ENCODE results near the gene C22orf15.
A peak's percentile ranks its signal among the peaks of the same experiment; 100 is the strongest.

The C22orf15 gene

DNA sequence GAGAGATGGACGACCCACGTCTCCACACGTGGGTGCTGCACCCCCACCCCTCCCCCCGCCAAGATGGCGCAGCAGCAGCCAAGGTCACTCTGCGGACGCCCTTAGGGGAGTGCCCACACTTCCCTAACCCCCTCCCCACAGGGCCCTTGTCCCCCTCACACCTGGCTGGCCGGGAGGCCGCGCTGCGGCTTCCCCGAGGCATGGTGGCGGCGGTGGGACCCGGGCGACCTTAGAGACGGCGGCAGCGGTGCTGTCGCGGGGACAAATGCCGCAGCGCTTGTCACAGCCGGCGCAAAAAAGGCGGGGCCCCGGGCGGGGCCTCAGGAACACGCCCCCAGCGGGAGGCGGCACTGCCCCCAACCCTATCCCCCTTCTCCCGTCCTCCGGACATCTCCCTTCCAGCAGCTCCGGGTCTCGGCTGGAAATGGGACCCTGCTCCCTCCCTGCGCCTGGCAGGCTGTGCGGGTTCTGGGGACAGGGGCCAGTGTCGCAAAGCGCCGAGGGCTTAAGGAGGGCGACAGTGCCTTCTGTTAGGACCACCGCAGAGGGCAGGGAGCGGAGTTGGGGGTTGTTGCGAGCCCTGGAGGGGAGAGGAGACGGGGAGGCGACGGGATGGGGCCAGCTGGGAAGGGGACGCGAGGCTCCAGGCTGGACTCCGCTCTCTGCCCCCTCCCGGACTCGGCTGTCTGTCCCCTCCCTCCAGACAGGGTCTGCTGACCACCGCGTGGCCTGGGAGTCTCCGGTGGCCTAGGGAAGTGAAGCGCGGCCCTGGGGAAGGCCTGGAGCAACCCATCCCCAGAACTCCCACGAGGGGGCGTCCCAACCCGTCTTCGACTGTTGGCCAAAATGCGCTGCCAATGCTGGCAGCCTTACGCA is 5.1 kb downstream of the C22orf15 start, which contains the start of gene CHCHD10:
Gene CHCHD10 (minus strand): TSS at position 300 of the 876 bp plus-strand sequence. CDS start 98 bp downstream, at position 202.
- DNase-seq (ENCODE audit: low read depth): no peak
- peak within 1 kb of the TSS; percentile 62 for H3K4me3 ChIP-seq (ENCODE audit: low read depth, low read length)

DNA sequence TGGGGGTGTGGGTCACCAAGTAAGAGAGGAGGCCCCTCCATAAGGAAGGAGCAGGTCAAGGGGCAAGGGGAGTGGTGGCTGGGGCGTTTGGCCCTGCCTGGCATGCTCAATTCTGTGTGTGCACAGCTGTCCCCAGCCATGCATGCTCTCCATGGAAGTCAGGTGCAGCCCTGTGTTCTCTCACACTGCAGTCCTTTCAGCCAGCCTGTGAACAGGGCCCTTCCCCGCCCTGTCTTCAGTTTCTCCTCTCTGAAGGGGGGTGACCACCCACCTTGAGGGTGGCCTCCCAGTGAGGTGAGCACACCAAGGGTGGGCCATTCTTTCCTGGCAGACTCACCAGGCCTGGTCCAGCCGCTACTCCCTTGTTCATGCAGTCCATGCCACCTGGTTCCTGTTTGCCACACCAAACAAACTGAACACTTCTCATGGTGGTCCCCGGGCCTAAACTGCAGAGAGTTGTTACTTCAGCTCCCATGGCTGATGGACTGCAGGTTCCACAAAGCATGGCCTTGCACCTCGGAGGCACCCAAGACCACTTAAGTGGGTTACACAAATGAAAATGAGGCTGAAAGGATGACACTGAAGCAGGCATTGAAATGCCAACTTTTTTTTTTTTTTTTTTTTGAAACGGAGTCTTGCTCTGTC is 6.7 kb downstream of the C22orf15 start:
- no peak for DNase-seq (ENCODE audit: low read depth)
- H3K4me3 ChIP-seq (ENCODE audit: low read depth, low read length): no peak overlapping the region

DNA sequence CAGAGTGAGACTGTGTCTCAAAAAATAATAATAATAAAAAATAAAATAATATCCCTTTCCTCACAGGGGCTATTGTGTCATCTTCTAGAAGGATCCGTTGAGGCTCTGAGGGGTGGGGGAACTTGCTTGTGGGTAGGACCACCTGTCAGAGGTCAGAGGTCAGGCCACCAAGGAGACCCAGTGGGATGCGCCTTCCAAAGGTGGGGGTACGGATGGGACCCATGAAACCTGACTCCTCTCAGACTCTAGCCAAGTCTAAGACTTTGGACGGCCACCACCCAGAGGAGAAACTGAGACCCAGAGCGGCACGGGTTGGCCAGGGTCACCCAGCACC is 9.5 kb downstream of the C22orf15 start:
- H3K4me3 ChIP-seq (ENCODE audit: low read depth, low read length): peak overlapping the region; percentile 37
- no peak for DNase-seq (ENCODE audit: low read depth)

DNA sequence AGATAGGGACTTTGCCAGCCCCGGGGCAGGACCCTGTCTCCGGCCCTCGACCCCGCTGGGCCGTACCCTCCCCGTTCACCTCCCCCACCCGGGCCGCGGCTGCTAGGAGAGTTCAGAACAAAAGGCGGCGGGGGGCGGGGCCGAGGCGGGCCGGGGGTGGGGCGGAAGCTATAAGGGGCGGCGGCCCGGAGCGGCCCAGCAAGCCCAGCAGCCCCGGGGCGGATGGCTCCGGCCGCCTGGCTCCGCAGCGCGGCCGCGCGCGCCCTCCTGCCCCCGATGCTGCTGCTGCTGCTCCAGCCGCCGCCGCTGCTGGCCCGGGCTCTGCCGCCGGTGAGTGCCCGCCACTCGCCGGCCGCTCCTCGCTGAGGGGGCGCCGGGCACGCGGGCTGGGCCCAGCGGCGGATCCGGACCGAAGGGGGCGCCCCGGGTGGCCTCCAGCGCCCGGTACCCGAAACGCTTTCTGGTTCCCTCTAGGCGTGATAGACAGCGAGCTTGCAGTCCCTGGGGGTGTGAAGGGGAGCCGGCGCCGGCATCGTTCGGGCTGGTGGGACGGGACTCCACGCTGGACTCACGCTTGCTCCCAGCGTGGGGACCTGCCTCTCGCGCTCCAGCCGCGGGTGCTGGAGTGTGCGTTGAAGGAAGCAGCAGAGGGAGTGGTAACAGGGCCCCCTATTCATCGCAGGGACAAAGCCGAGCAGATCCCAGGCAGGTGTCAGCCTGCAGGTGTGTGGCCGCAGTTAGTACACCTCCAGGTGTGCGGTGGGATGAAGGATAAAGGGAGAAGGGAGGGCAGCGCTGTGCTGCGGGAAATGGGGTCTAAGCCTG is 10.1 kb downstream of the C22orf15 start, which contains the start of gene MMP11:
Gene MMP11 (plus strand): TSS at position 201 of the 825 bp plus-strand sequence. CDS start 22 bp downstream, at position 223.
- peak within 1 kb of the TSS; percentile 51 for H3K4me3 ChIP-seq (ENCODE audit: low read depth, low read length)
- DNase-seq (ENCODE audit: low read depth): no peak

DNA sequence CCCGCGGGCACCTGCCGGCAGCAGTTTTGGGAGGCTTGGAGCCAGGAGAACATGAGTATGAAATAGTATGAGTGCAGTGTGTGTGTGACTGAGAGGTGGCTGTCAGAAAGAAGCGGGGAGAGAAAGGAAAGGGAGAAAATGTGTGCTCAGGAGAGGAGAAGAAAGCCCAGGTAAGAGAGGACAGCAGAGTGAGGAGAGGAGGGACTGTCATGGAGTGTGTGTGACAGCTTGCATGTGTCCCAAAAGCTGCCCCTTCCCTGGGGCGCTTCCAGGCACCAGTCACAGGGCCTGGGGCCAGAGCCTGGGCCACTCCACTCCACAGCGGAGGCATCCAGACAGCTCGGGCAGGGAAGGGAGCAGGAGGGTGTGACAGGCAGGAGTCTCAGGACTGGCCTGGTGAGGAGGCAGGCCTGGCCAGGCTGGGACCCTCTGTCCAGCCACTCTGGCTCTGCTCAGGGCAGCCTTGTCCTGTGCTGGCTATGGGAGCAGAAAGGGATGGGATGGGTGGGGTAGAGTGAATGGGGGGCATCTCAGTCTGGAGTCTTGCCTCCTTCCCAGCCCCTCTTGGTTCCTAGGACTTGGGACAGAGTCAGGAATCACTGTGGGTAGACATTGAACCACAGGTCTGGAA is 10.8 kb downstream of the C22orf15 start:
- DNase-seq (ENCODE audit: low read depth): no peak
- peak overlapping the region; percentile 51 for H3K4me3 ChIP-seq (ENCODE audit: low read depth, low read length)

DNA sequence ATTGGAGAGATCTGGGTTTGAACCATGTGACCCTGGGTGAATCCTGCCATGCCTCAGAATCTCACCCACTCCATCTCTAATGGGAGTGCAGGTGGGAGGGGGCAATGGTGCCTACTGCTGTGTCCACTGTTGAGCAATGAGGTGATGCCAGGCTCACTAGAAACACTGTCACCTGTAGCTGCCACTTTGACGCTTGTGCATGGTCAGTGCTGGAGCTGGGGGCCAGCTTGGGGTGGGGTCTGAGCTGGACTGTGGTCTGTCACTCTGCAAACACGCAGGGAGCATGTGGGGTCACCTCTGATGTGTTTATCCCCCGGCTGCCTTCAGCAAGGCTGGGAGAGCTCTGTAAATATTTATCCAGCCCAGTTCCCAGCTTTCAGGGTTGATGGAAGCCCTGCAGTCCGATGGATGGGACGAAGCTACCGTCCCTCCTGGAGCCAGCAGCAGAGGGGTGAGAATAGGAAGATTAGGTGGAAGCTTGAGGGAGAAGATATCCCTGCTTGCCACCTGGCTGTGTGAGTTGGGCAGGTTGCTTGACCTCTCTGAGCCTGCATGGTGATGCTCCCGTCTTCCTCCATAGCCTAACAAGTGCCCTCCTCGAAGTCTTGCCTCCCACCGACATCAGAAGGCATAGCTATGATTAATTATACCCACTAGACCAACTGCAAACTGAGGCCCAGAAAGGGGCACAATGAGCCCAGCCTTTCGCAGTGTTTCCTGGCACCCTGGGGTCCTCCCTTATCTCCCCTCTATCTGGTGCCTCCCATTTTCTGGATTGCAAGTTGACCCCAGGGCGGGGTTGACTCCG is 11.5 kb downstream of the C22orf15 start:
- no peak for DNase-seq (ENCODE audit: low read depth)
- no peak overlapping the region for H3K4me3 ChIP-seq (ENCODE audit: low read depth, low read length)

DNA sequence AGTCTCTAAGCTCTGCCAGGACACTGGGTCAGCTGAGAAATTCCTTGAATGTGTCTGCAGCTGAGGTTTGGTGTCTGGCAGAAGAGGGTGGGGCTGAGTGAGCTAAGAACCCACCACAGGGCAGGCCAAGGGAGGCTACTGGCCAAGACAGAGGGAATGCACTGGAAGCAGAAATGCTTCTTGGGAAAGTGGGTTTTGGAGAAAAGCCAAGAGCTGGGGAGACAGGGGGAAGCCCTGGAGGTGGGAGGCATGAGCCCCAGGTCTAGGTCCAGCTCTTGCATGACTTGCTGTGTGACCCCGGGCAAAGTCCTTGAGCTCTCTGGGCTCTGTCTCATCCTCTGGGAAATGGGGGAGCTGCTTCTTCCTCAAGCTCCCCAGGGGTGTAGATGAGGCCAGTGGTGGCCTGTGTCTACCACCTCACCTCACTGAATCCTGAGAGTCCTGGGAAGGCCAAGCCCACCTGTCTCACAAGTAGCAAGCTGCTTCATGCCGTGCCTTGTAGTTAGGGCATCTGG is 12.2 kb downstream of the C22orf15 start:
- DNase-seq (ENCODE audit: low read depth): no peak
- no peak overlapping the region for H3K4me3 ChIP-seq (ENCODE audit: low read depth, low read length)

DNA sequence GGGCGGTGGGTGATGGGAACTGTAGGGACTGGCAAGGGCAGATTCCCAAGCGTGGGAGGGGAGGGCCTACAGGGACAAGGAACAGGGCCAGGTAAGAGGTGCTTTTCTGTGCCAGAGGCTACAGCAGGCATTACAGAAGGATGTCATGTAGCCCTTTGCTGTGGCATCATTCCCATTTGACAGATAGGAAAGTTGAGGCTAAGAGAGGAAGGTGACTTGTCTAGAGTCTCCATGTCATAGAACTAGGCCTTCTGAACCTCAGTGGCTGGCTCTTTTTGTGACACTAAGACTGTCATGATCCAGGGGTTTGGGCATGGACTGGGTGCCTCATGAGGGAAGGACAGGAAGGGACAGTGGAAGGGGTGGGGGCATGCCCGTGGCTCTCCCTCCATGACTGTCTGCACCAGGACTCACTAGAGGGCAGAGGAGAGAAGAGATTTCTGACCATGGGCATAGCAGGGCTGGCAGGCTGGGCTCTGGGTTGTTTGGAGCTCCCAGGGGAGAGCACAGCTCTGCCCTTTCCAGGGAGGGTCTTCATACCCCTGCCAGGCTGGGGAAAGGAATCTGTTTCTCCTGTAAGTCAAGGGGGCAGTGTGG is 13.1 kb downstream of the C22orf15 start:
- no peak overlapping the region for H3K4me3 ChIP-seq (ENCODE audit: low read depth, low read length)
- DNase-seq (ENCODE audit: low read depth): no peak

DNA sequence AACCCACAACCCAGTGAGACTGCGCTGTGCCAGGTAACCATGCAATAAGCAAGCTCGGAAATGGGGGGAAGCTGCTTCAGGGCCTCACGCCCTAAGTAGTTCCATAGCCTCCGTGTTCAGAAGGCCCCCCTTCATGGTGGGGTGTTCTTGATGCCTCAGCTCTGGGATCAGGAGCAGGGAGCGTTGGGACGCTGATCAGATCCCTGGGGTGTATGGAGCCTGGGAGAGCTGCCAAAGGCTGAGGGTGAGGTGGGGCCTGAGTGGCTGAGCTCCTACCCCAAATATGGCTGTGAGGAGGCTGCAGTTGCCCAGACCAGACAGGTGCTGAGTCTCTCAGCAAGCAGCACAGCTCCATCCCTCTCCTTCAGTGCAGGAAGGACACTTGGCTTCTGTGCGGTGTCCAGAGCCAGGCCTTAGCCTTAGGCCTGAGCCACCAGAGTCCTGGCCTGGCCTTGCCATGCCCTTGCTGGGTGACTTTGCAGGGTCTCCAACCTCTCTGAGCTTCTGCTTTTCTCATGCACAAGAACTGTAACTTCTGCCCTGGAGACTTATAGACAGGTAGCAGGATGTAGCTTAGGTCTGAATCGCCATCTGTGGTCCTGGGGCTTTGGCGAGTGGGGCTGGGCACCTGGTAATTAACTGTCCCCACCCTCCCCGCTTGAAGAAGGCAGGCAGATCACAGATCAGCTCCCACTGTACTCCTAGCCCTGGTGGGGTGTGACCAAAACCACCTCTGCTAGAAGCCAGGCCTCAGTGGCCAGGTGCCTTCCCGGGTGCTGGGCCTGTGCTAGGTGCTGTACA is 15.2 kb downstream of the C22orf15 start:
- H3K4me3 ChIP-seq (ENCODE audit: low read depth, low read length): no peak overlapping the region

DNA sequence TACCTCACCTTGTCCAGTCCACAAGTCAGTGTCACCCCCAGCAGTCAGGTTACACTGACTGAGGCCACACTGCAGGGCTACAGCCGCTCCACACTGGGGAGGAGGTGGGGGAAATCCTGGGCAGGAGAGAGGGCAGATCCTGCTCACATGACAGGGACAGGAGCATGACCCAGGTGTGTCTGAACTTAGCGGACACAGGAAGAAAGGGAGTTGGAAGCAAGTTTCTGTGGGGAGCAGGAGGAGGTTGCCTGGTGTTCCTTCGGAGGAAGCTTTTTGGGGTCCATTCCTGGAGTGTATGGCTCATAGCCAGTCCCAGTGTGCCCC is 15.7 kb downstream of the C22orf15 start:
- no peak for DNase-seq (ENCODE audit: low read depth)
- no peak overlapping the region for H3K4me3 ChIP-seq (ENCODE audit: low read depth, low read length)

More for the DNA sequence above, 15.2 kb downstream of the C22orf15 start:
- DNase-seq (ENCODE audit: low read depth): no peak

DNA sequence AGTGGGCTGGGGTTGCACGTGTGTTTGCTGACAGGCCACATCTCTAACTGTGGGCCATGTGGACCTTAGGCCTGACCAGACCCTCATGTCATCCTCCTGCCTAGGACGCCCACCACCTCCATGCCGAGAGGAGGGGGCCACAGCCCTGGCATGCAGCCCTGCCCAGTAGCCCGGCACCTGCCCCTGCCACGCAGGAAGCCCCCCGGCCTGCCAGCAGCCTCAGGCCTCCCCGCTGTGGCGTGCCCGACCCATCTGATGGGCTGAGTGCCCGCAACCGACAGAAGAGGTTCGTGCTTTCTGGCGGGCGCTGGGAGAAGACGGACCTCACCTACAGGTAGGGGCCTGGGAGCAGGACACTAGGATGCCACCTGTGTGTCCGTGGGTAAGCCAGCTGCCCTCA is 16.3 kb downstream of the C22orf15 start:
- no peak for DNase-seq (ENCODE audit: low read depth)
- H3K4me3 ChIP-seq (ENCODE audit: low read depth, low read length): no peak overlapping the region

DNA sequence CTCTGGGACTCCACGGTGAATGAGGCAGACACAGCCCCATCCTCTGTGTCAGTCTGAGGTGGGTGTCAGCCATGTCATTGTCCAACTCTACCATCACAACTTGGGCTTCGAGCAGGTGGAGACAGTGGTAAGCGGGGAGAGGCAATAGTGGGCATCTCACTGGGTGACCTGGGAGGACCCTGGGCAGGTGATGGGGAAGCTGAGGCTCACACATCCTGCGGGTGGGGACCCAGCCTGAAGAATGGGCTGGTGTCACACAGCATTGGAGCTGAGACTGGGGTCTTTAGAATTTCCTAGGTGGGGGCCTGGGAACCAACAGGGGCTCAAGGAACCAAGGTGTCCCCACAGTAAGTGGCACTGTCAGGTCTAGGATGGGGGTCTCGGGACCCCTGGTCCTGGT is 16.9 kb downstream of the C22orf15 start:
- H3K4me3 ChIP-seq (ENCODE audit: low read depth, low read length): no peak overlapping the region
- no peak for DNase-seq (ENCODE audit: low read depth)

DNA sequence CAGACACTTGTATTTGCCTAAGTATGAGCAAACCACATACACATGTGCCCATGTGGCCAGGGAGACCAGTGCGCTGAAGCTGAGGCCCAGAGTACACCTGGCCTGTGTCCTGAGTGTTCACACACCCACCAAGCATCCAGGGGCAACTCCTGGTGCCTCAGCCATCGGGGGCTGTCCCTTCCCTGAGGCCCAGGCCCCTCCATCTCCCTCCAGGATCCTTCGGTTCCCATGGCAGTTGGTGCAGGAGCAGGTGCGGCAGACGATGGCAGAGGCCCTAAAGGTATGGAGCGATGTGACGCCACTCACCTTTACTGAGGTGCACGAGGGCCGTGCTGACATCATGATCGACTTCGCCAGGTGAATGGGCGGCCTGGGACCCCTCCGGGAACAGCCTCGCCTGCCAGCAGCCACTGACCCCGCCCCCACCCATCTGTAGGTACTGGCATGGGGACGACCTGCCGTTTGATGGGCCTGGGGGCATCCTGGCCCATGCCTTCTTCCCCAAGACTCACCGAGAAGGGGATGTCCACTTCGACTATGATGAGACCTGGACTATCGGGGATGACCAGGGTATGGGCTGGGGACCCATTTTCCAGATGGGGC is 17.5 kb downstream of the C22orf15 start:
- no peak overlapping the region for H3K4me3 ChIP-seq (ENCODE audit: low read depth, low read length)
- DNase-seq (ENCODE audit: low read depth): no peak

DNA sequence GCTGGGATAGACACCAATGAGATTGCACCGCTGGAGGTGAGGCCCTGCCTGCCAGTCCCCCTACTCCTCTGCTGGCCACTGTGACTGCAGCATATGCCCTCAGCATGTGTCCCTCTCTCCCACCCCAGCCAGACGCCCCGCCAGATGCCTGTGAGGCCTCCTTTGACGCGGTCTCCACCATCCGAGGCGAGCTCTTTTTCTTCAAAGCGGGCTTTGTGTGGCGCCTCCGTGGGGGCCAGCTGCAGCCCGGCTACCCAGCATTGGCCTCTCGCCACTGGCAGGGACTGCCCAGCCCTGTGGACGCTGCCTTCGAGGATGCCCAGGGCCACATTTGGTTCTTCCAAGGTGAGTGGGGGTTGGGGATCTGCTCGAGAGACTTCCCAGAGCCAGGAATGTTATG is 18.3 kb downstream of the C22orf15 start:
- no peak overlapping the region for H3K4me3 ChIP-seq (ENCODE audit: low read depth, low read length)
- no peak for DNase-seq (ENCODE audit: low read depth)

DNA sequence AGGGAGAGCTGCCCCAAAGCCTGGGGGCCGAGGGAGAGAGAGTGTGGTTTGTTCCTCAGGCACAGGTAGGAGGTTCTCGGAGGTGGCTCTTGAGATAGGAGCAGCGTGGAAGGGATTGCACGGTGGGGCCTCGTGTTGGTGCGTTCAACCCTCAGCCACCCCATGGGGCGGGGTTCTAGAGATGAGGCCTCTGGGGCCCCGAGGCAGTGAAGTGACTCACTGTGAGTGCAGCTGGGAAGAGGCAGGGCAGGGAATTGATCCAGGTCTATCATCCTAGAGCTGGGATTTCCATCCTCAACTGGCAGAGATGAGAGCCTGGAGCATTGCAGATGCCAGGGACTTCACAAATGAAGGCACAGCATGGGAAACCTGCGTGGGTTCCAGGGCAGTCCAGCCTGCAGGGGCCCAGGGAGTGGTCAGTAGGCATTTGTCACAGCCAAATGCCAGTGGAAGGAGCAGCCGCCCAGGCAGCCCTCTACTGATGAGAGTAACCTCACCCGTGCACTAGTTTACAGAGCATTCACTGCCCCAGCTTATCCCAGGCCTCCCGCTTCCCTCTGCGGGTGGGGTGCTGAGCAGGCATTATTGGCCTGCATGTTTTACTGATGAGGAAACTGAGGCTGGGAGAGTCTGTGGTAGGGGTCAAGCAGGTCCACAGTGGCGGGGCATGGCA is 18.9 kb downstream of the C22orf15 start:
- no peak for DNase-seq (ENCODE audit: low read depth)
- H3K4me3 ChIP-seq (ENCODE audit: low read depth, low read length): no peak overlapping the region

DNA sequence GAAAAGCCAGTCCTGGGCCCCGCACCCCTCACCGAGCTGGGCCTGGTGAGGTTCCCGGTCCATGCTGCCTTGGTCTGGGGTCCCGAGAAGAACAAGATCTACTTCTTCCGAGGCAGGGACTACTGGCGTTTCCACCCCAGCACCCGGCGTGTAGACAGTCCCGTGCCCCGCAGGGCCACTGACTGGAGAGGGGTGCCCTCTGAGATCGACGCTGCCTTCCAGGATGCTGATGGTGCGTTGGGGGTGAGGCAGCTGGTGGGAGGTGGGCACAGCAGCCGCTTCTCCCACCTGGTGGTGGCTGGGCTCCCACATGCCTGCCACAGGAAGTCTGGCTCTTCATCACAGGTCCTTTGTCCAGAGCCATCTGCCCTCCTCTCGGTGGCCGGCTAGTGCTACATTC is 19.5 kb downstream of the C22orf15 start:
- no peak overlapping the region for H3K4me3 ChIP-seq (ENCODE audit: low read depth, low read length)
- DNase-seq (ENCODE audit: low read depth): no peak

DNA sequence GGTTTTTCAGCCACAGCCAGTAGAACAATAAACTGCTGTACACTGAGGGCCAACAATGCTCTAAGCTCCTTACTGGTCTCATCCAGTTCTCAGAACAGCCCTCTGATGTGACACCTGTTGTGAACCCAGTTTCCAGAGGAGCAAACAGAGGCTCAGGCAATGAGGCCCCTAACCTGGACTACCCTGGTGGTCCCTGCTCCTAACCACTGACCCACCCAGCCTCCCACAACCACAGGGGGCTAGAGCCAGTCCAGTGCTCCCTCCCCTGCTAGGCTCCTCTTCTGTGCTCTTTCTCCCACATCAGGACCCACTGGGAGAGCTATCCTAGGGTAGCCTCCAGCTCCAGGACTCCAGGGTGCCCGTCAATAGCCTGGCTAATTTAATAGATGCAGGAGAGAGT is 19.9 kb downstream of the C22orf15 start:
- no peak overlapping the region for H3K4me3 ChIP-seq (ENCODE audit: low read depth, low read length)
- no peak for DNase-seq (ENCODE audit: low read depth)
